NCI-H748 (cell line): ENCODE data around the gene MRPL28.
A peak's percentile ranks its signal among the peaks of the same experiment; 100 is the strongest.
"Not testable (repeated sequence)": the region's sequence is repeated elsewhere in the genome, so short reads cannot be mapped to it uniquely, and the experiment has no call there.

ENCODE experiments used
- DNase-seq: peaks from one replicate; lab custom pipeline; 2025; ENCODE audit not compliant: unreplicated experiment; lab: John Stamatoyannopoulos, UW

The MRPL28 gene

DNA sequence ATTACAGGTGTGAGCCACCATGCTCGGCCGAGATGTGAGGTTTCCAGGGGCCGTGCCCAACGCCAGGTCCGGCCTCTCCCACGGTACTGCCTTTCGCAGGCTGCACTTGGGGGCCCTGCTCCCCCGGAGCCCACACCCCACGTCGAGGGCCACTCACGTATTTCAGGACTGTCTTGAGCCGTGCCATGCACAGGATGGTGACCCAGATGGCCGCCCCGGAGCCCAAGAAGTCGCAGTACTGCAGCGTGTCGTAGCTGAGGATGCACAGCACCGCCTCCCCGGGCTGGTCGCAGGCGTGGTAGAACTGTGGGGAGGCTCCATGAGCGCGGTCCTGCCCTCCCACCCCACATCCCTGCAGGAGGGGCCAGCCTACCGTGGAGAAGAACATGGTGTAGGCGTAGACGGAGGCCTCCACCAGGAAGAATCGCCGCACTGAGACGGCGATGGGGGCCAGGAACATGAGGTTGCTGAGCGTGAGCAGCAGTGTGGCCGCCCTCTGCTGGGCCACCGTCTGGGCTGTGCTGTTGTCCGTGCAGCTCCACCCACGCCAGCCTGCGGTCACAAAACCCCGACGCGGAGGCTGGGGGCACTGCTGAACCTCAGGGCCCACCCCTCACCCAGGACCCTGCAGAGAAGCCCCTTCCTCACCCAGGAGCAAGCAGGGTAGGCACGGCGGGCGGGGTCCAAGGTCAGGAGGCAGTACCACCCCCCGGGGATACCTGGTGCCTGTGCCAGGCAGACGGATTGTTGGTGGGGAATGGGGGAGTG lies 3.7 kb upstream of the MRPL28 start:
- no peak for DNase-seq

- no peak for DNase-seq
Measured at GRCh38 chr16:373020-373598, 2.8 kb upstream of the MRPL28 start.

- DNase-seq, result no peak
Measured at GRCh38 chr16:372302-372983, 2.1 kb upstream of the MRPL28 start.

- DNase-seq, result no peak
Measured at GRCh38 chr16:371515-372301, 1.4 kb upstream of the MRPL28 start.

DNA sequence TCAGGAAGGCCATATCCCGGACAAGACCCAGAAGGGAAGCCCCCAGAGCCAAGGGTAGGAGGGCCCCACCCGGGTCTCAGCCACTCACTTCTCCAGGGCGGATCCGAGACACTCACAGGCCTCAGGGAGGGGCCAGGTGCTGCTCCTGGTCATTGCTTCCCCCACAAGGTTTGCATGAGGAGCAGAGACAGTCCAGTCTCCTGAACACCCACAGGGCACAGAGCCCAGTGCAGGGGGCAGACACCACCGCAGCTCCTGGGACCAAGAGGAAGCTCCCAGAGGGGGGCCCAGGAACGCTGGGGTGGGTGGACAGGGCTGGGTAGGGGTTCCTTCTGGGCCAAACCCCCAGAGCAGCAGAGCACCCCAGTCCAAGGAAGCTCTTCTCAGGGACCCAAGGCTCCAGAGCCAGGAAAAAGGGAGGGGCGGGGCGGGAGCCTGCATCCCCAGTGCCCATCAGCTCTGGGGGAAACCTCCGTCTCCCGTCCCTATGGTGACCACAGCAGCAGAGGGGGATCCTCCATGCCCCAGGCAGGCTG lies 709 bp upstream of the MRPL28 start:
- DNase-seq, result no peak

DNA sequence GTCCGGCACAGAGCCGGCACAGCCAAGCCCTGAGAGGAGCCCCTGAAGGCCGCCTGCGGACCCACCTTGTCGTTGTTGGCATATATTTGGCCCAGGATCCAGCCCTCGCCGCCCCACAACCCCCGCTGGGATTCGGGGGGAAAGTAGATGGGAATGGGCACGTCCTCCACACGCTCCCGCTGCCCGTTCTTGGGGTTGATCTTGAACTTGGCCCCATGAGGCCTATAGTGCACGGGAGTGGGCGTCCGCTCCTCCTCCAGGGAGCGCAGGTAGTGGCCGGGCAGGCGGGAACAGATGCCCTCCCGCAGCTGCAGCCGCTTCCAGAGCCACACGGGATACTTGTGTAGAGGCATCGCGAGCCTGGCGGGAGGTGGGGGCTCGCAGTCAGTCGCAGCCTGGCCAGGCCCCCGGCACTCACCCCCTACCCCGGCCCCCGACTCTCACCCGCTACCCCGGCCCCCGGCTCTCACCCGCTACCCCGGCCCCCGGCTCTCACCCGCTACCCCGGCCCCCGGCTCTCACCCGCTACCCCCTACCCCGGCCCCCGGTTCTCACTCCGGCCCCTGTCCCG lies 387 bp downstream of the MRPL28 start:
- no peak for DNase-seq

DNA sequence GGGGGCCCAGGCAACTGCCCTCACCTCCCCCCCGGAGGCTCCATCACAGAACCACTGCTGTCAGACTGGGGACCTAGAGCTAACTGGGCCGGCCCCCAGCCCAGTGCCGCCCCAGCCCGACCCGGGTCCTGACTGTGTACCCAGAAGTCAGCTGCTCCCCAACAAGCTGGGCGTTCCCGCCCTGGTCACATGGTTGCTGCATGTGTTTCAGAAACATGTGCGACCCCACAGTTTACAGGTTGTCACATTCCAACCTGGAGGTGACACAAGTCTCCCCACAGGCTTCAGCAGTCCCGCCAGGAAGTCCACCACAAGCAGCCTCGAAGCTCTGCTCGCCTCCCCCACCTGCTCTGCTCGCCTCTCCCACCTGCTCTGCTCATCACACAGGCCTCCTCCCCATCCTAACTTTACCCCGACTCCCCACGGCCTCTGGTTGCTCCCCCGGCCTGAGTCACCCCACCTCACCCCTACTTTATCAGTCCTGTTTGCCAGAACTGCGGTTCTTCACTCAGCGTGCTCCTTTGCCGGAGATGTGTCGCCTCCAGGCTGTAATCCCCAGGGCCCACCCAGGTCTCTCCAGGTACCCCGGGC lies 968 bp downstream of the MRPL28 start:
- no peak for DNase-seq

DNA sequence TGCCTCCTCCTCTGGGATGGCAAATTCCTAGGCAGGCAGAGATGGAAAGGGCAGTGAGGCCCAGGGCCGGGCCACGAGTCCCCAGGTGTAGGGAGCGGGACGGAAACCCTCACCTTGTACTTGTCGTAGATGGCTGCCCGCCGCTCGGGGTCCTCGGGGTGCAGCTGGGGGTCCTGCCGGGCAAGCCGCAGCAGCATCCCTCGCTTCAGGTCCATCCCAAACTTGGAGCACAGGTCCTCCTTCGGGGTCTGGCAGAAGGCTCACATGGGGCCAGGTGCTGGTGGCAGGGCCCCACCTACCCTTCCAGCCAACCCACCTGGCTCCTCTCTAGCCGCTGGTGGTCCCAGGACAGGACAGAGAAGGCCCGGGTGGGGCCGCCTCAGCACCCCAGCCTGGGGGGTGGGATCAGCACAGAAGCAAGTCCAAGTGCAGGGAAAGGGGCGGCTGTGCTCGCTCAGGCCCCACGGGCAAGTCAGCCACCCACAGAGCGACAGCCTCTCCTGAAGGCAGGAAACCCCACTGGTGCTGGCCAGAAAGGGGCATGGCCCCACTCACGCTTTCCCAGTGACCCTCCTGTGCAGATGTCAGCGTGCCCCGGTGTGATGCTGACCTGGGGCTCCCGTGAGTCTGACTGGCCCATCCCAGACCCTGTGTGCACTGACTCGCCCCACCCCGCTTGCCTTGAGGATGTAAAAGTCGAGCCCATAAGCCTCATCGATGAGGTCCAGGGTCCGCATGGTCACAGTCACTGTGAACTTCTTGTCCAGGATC lies 1.8 kb downstream of the MRPL28 start:
- no peak for DNase-seq

DNA sequence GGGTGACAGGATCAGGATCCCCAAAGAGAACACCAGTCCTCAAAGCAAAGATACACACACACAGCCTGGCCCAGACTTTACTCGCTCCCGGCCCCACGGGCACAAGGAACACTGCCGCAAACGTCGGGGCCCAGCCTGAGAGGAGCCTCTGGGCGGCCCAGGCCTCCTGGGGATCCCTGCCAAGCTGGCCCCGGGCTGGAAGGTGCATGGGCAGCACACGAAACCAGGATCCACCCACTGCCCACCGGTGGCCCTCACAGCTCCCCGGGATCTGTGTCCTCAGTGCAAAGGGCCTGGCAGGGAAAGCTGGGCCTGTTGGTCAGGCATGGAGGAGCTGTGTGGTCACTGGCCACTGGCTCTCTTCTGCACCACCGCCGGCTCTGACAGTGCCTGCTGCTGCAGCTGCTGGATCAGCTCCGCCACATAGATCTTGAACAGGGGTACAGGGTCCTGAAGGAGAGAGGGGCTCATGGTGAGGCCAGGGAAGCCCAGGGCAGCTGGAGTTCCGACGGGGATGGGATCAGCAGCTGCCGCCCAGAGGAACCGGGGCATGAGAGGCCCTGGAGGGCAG lies 2.9 kb downstream of the MRPL28 start:
- DNase-seq, result no peak

GRCh38 chr16:366476-366875 lies 3.9 kb downstream of the MRPL28 start:
- no peak for DNase-seq

GRCh38 chr16:364595-365491 lies 5.5 kb downstream of the MRPL28 start:
- no peak for DNase-seq

DNA sequence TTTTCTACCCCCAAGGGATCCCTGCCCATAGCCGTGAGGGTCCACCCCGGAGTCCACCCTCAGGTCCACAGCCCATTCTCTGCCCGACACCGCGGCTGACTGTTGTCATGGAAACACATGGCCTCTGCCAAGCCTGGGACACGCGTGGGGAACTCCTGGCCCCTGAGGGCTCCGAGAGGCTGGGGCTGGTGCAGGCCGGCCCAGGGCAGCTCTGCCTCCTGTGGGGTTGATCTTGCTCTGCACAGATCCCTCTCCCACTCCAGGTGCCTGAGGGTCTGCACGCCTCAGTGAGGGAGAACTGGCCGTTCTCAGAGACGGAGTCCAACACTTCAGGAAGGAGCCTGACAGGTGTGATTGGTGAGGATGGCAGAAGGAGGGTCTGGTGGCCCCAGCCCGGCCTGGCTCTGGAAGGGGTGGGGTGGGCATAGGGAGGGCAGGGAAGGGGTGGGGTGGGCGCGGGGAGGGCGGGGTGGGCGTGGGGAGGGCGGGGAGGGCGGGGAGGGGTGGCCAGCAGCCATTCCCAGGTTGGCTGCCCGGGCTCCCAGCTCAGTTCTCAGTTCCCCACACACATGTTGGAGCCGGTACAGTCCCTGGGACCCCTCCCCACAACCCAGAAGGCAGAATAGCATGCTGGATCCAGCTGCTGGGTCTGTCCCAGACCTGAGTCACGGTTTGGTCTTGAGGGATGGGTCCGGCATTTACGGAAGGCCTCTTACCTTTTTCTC lies 6.4 kb downstream of the MRPL28 start:
- DNase-seq, result no peak

DNA sequence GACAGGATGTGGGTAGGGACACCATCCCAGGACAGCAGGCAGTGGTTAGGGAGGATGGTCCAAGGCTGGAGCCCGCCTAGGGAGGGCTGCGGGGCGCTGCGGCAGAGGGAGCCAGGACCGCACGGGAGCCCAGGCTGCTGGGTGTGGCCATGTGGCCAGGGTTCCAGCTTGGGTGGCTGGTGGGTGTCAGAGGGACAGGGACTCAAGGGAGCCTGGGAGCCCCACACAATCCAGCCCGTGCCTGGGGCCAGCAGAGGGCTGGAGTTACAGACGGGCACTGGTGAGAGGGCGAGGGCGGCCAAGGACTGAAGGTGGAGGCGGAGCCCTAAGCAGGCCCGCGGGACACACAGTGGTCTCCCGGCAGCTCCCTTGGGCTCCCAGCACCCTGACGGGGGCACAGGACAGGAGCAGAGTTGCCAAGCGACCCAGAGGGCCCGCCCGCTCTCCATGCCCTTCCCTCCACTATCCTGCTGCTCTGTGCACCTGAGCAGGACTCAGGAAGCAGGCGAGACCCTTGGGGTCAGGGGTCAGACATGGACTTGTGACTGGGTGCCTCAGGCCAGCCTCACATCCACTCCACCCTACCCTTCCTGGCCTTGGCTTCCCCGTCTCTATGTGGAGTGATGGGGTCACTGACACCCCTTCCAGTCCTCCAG lies 7.1 kb downstream of the MRPL28 start:
- DNase-seq, result no peak

GRCh38 chr16:362702-362999 lies 7.7 kb downstream of the MRPL28 start:
- not testable (repeated sequence) for DNase-seq

DNA sequence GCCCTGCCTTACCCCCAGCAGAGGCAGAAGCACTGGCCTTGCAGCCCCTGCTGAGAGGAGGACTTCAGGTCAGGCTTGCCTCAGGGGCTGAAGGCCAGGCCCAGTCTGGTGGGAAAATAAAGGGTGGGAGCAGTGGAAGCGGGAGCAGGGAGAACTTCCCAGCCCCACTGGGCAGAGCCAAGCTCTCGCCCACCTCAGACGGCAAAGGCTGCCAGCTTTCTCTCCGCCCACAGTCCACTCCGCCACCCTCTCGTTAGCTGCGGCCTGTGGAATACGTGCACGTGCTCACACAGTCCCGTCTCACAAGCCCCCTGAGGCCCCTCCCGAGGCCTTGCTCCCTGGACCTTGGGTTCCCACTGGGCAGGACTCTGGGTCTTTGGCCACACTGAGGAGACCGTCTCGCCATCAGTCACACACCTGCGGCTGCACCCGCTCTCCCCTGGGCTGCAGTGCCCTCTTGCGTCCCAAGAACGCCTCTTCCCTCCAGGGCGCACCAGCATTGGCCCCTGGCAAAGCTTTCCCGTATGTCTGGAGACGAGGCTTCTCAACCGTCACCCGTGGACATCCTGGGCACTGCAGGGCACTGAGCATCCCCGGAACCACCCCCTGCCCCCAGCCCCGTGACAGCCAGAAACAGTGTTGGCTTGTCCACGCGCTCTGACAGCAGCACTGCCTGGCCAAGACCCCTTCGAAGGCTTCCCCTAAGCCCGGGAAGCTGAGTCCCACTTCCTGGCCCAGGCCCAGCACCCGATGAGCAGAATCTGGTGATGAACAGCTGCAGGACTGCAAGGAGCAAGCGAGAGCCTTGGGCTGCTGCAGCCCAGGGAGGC lies 8.3 kb downstream of the MRPL28 start:
- DNase-seq, result peak; percentile 77

DNA sequence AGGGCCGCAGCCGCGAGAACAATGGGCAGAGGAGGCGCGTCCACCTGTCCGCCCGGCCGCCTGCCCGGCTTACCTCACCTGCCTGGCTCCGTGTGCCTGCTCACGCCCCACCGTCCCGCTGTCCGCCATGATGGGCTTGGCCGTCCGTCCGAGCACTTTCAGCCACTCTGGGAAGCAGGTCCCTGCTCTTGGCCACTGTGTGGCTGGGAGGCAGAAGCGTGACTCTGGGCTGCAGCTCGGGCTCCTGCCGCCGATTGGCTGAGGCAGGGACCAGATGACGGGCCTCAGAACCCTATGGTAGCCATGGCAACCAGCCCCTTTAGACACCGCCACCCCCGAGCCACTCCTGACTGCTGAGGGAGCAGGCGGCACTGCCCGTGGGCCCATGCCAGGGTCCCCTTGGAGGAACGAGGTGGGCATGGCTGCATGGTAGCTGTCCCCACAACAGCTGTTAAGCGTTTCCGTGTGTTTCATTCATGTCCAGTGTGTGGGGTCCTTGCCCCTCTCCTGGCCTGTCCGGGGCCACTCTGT lies 8.9 kb downstream of the MRPL28 start:
- DNase-seq, result peak; percentile 7
